Pancreas (tissue), 10 donors: Measurements from ENCODE around the gene MRPL20. TPM values are rescaled to one million over a fixed set of nuclear protein-coding genes. Genes with fewer than 3 reads are reported as not detected.

ENCODE experiments used
- ATAC-seq, 4 donors: fragments of 200-7000 bp; cut with Tn5 transposase; one replicate each; pipeline versions ENCODE4 v1.8.0 to v1.9.1; 2020; ENCODE audit warnings: mild to moderate bottlenecking in 4 of 4, moderate library complexity in 4 of 4
- DNase-seq, 6 donors: peaks; one replicate each; pipeline ENCODE4 v3.0.0-alpha.2; 2020
- FAIRE-seq: peaks from 2 replicates; lab custom pipeline; 2012; peaks lifted over from hg19 to GRCh38; lab: Jason Lieb, UNC
- H3K27ac ChIP-seq, 4 donors: fragments of 200-600 bp; sonication (generic); 1 replicate in 3 of 4; 2 replicates in 1 of 4; pipeline versions ENCODE4 v1.5.0 to v1.8.0; 2020
- H3K27me3 ChIP-seq, 4 donors: fragments of 200-600 bp; one replicate each; pipeline ENCODE4 v1.8.0; 2021
- H3K36me3 ChIP-seq, 3 donors: fragments of 200-600 bp; sonication (generic) in 1 of 3; one replicate each; pipeline versions ENCODE4 v1.5.0 to v1.8.0; 2020 to 2021
- H3K4me1 ChIP-seq, 3 donors: fragments of 200-600 bp; one replicate each; pipeline ENCODE4 v1.8.0; 2021
- H3K4me3 ChIP-seq, 4 donors: fragments of 200-600 bp; sonication (generic) in 2 of 4; one replicate each; pipeline versions ENCODE4 v1.5.0 to v1.8.0; 2020 to 2021
- H3K9me3 ChIP-seq, 4 donors: fragments of 200-600 bp; one replicate each; pipeline ENCODE4 v1.8.0; 2021
- CTCF ChIP-seq, 4 donors: fragments of 200-600 bp; sonication (generic) in 3 of 4; IDR thresholded peaks; one replicate each; pipeline versions ENCODE4 v1.5.0 to v1.8.0; 2021; ENCODE audit warnings: antibody characterized with exemption in 4 of 4
- WGBS, 2 donors: extraction: QIAGEN DNeasy Blood & Tissue Kit; methylation state at CpG; one replicate each; pipeline ENCODE4 v1.1.7; 2013; 5-methylcytosine and 5-hydroxymethylcytosine counted together
- intact Hi-C, 3 donors: fragments of 100-400 bp; cut with DNase I; formaldehyde crosslinking; loops; one replicate each; pipeline versions ENCODE4 v1.11.1 to v1.14.2; 2022
- polyA plus RNA-seq, 2 donors: library from polyadenylated mRNA; stranded (reverse); fragments of 200-250 nt; gene quantifications; one replicate each; pipeline ENCODE4 v1.2.3, GENCODE V29; 2013
- total RNA-seq, 6 donors: library from RNA; stranded (reverse); fragmentation: NEBNext Ultra II Directional in 4 of 6; extraction: Animal tissue kit (Norgen Biotek cat#: 25700) in 4 of 6; gene quantifications; one replicate each; pipeline versions ENCODE4 v1.2.1 to v1.2.4, GENCODE V29; 2021 to 2023
- donor health status: healthy with polysubstance abuse.
- donor health status: DM: no; HTN: no; CAD: no; lungs with moderate emphysema.
- donor health status: DM: no; HTN: no; CAD: no.
- donor health status: control.
- donor health status: control.
- donor health status: Bipolar disorder and iron deficiency.
- donor health status: DM: yes; HTN: yes; CAD: no.
- donor health status: DM: no; HTN: no; CAD: no.
- donor health status: DM: no; HTN: no; CAD: no.
- donor health status: DM: yes; HTN: yes; CAD: no.

Gene MRPL20
- total and polyA plus RNA-seq, 8 donors, result 42.1 to 121 (median 56.6) TPM

DNA sequence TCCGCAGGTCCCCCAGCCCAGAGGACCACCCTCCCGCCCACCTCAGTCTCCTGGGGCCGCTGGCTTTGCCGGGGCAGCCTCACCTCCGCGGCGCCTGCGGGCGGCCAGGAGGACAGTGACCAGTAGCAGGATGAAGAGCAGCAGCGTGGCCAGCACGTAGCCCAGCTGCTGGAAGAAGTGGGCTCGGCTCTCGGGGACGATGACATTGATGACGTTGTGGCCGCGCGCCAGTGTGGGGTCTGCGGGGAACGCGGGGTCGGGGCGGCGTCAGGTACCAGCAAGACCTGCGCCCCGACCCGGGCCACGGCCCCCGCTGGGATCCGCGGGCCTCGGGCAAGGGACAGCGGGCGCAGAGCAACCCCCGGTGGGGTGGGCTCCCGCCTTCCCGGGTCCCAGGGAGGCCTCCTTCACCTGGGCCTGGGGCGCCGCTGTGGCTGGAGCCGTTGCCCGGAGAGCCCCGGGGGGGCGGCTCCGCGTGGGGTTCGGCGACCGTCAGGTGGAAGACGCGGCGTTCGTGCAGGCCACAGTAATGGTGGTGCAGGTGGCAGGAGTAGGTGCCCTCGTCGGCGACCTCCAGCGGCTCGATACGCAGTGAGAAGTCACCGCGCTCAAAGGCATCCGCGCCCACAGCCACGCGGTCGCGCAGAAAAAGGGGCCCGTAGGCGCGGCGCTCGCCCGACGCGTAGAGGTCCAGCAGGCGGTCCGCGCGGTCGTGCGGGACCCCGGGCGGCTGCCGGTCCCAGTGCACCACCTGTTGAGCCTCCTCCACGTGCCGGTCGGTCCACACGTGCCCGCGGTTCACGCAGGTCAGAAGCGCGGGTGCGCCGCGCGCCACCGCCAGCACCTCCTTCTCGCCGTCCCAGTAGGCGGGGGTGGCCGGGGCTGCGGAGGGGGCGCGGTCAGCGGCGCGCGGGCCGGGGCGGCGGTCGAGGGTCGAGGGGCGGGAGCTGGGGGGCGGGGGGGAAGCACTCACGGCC, 52.5 kb downstream of the MRPL20 start:
- H3K4me3 ChIP-seq, result no peak overlapping the region
- FAIRE-seq (no peak), DNase-seq (peak in 4 of 6 donors; percentile 2 to 79 (median 28)), ATAC-seq (peak in 1 of 4 donors; percentile 2)
- no peaks in the 10 kb centered on the region for H3K9me3 ChIP-seq
- intact Hi-C loops, result no loop called here
- H3K36me3 ChIP-seq, result no peaks in the 10 kb centered on the region
- H3K27me3 ChIP-seq, result no peaks in the 10 kb centered on the region
- no peak overlapping the region for H3K27ac ChIP-seq
- 9 to 12% methylated on average over 90 to 116 of the region's 116 CpGs for WGBS, 2 donors
- no peak for TF ChIP-seq CTCF (IDR thresholded peaks at IDR 0.05)
- H3K4me1 ChIP-seq, result no peaks in the 10 kb centered on the region

DNA sequence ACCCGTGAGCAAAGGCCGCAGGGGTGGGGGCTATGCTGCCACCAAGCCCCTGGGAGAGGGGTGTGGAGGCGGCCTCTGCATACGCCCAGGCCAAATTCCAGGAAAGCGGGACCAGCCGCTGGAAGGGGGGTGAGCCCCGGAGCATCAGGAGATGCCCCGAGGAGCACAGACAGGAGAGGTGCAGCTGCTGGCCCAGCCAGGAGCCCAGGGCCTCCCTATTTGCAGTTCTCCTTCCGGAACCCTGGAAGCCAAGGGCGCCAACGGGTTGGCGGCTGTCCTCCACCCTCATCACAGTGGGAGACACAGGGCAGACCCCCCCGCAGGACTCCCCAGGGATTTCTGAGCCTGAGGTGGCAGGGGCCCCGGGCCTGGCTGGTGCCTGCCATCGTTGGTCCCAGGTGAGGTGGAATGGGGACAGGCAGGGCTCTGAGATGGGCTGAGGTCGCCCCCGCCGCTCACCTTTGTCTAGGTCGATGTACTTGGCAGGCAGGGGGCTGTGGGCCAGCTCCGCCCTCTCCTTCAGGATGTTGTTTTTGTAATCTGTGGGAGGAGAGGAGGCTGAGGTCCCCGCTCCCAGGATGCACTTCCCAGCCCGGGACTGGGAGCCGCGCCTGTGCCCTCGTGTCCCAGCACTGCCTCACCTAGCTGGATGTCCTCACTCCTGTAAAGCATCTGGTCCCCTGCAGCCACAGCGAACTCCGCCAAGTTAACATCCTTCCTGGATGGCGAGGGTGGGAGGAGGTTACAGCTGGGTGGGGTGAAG, 53.5 kb downstream of the MRPL20 start:
- no peak overlapping the region for H3K4me3 ChIP-seq
- DNase-seq (peak in 2 of 6 donors; percentile 45 to 81), ATAC-seq (no peak), FAIRE-seq (no peak)
- 10 to 15% methylated on average over 24 to 28 of the region's 28 CpGs for WGBS, 2 donors
- H3K27me3 ChIP-seq, result no peaks in the 10 kb centered on the region
- H3K9me3 ChIP-seq, result no peaks in the 10 kb centered on the region
- H3K36me3 ChIP-seq, result no peaks in the 10 kb centered on the region
- no peak for TF ChIP-seq CTCF (IDR thresholded peaks at IDR 0.05)
- intact Hi-C loops, result no loop called here
- no peak overlapping the region for H3K27ac ChIP-seq
- no peaks in the 10 kb centered on the region for H3K4me1 ChIP-seq

DNA sequence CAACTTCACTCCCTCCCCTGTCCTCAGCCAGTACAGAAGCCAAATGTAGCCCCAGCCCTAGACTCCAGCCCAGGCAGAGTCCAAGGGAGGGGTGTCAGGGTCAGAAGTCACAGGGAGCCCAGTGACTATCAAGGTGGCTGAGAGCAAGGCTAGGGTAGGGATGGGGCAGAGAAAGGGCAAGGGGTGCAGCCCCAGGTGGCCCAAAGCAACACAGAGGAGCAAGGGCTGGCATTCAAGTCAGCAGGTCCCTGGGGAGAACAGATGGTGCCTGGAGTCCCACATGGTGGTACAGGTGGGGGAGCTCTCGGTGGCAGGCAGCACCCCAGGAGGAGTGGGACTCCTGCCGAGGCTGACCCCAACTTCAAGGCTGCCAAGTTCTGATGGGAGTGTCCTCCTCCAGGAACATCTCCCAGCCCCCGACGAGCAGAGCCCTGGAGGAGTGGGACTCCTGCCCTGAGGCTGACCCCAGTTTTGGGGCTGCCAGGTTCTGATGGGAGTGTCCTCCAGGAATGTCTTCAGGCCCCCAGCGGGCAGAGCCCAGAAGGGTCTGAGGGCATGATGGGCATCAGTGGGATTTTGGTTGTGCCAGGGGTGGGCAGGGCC, 54.2 kb downstream of the MRPL20 start:
- FAIRE-seq (no peak), ATAC-seq (no peak), DNase-seq (peak in 1 of 6 donors; percentile 38)
- no peak overlapping the region for H3K27ac ChIP-seq
- H3K9me3 ChIP-seq, result no peaks in the 10 kb centered on the region
- H3K4me1 ChIP-seq, result no peaks in the 10 kb centered on the region
- no peak for TF ChIP-seq CTCF (IDR thresholded peaks at IDR 0.05)
- WGBS, 2 donors, result 14 to 15% methylated on average over 4 to 5 of the region's 5 CpGs
- no peak overlapping the region for H3K4me3 ChIP-seq
- no peaks in the 10 kb centered on the region for H3K27me3 ChIP-seq
- intact Hi-C loops, result no loop called here
- no peaks in the 10 kb centered on the region for H3K36me3 ChIP-seq

Other genes starting within 250 kb of the MRPL20 start
- gene TTLL10, start 233.4 kb downstream of the MRPL20 start, total RNA-seq, result under 1 TPM in 5 of 6 donors, not detected in 1; 0.20 to 0.51 (median 0.38) TPM
- gene TTLL10, start 233.4 kb downstream of the MRPL20 start, polyA plus RNA-seq, result 1 to 10 TPM; 1.0 to 1.6 TPM
- gene TNFRSF18, start 200.7 kb downstream of the MRPL20 start, total RNA-seq, result under 1 TPM in 3 of 6 donors, not detected in 3; 0.32 to 0.34 (median 0.34) TPM
- gene TNFRSF18, start 200.7 kb downstream of the MRPL20 start, polyA plus RNA-seq, result 1 to 10 TPM; 1.1 to 1.2 TPM
- 1 to 10 TPM in 3 of 6 donors, under 1 TPM in 3; 0.26 to 1.6 (median 0.86) TPM for gene TNFRSF4, start 193.1 kb downstream of the MRPL20 start, total RNA-seq
- 1 to 10 TPM; 2.8 to 5.0 TPM for gene TNFRSF4, start 193.1 kb downstream of the MRPL20 start, polyA plus RNA-seq
- 10 to 100 TPM; 68.3 to 99.4 (median 74.2) TPM for gene SDF4, start 175.3 kb downstream of the MRPL20 start, total RNA-seq
- gene SDF4, start 175.3 kb downstream of the MRPL20 start, polyA plus RNA-seq, result 10 to 100 TPM; 74.0 to 96.6 TPM
- gene B3GALT6, start 175.1 kb downstream of the MRPL20 start, total RNA-seq, result 10 to 100 TPM in 3 of 6 donors, 1 to 10 TPM in 3; 6.2 to 13.4 (median 9.0) TPM
- gene B3GALT6, start 175.1 kb downstream of the MRPL20 start, polyA plus RNA-seq, result 1 to 10 TPM; 8.7 to 8.9 TPM
- 1 to 10 TPM in 3 of 6 donors, under 1 TPM in 3; 0.43 to 1.7 (median 0.93) TPM for gene C1QTNF12, start 160.6 kb downstream of the MRPL20 start, total RNA-seq
- gene C1QTNF12, start 160.6 kb downstream of the MRPL20 start, polyA plus RNA-seq, result 1 to 10 TPM; 2.5 to 4.8 TPM
- 10 to 100 TPM; 20.8 to 30.4 (median 22.3) TPM for gene UBE2J2, start 133.4 kb downstream of the MRPL20 start, total RNA-seq
- 10 to 100 TPM; 34.1 to 44.5 TPM for gene UBE2J2, start 133.4 kb downstream of the MRPL20 start, polyA plus RNA-seq
- 1 to 10 TPM in 5 of 6 donors, under 1 TPM in 1; 0.66 to 6.1 (median 1.6) TPM for gene SCNN1D, start 126.9 kb downstream of the MRPL20 start, total RNA-seq
- 10 to 100 TPM; 20.6 to 22.0 TPM for gene SCNN1D, start 126.9 kb downstream of the MRPL20 start, polyA plus RNA-seq
- gene ACAP3, start 99.4 kb downstream of the MRPL20 start, total RNA-seq, result 10 to 100 TPM; 15.2 to 31.4 (median 18.7) TPM
- 100 to 1,000 TPM in 1 of 2 donors, 10 to 100 TPM in 1; 76.0 to 133 TPM for gene ACAP3, start 99.4 kb downstream of the MRPL20 start, polyA plus RNA-seq
- 10 to 100 TPM in 2 of 6 donors, 1 to 10 TPM in 4; 7.5 to 11.3 (median 9.7) TPM for gene PUSL1, start 98.7 kb downstream of the MRPL20 start, total RNA-seq
- 10 to 100 TPM; 14.6 to 23.2 TPM for gene PUSL1, start 98.7 kb downstream of the MRPL20 start, polyA plus RNA-seq
- gene INTS11, start 82.6 kb downstream of the MRPL20 start, total RNA-seq, result 10 to 100 TPM; 33.4 to 60.5 (median 56.8) TPM
- gene INTS11, start 82.6 kb downstream of the MRPL20 start, polyA plus RNA-seq, result 100 to 1,000 TPM; 268 to 311 TPM
- gene CPTP, start 82.5 kb downstream of the MRPL20 start, total RNA-seq, result 10 to 100 TPM in 5 of 6 donors, 1 to 10 TPM in 1; 8.0 to 14.8 (median 10.7) TPM
- gene CPTP, start 82.5 kb downstream of the MRPL20 start, polyA plus RNA-seq, result 10 to 100 TPM; 11.3 to 22.0 TPM
- gene TAS1R3, start 76.0 kb downstream of the MRPL20 start, total RNA-seq, result under 1 TPM; 0.04 to 0.41 (median 0.08) TPM
- under 1 TPM; 0.21 to 0.34 TPM for gene TAS1R3, start 76.0 kb downstream of the MRPL20 start, polyA plus RNA-seq
- gene DVL1, start 57.9 kb downstream of the MRPL20 start, total RNA-seq, result 10 to 100 TPM; 30.6 to 54.0 (median 48.3) TPM
- gene DVL1, start 57.9 kb downstream of the MRPL20 start, polyA plus RNA-seq, result 100 to 1,000 TPM in 1 of 2 donors, 10 to 100 TPM in 1; 80.5 to 103 TPM
- 10 to 100 TPM in 3 of 6 donors, 1 to 10 TPM in 3; 1.6 to 35.8 (median 7.6) TPM for gene MXRA8, start 48.7 kb downstream of the MRPL20 start, total RNA-seq
- 10 to 100 TPM; 16.8 to 17.6 TPM for gene MXRA8, start 48.7 kb downstream of the MRPL20 start, polyA plus RNA-seq
- gene AURKAIP1, start 32.1 kb downstream of the MRPL20 start, total RNA-seq, result 10 to 100 TPM; 52.8 to 83.8 (median 57.7) TPM
- 100 to 1,000 TPM; 150 to 161 TPM for gene AURKAIP1, start 32.1 kb downstream of the MRPL20 start, polyA plus RNA-seq
- 100 to 1,000 TPM in 1 of 6 donors, 10 to 100 TPM in 5; 49.2 to 124 (median 77.1) TPM for gene CCNL2, start 8.0 kb downstream of the MRPL20 start, total RNA-seq
- 100 to 1,000 TPM; 270 to 409 TPM for gene CCNL2, start 8.0 kb downstream of the MRPL20 start, polyA plus RNA-seq
- 10 to 100 TPM in 3 of 6 donors, 1 to 10 TPM in 3; 2.3 to 16.1 (median 10.7) TPM for gene ANKRD65, start 14.0 kb upstream of the MRPL20 start, total RNA-seq
- gene ANKRD65, start 14.0 kb upstream of the MRPL20 start, polyA plus RNA-seq, result 10 to 100 TPM; 22.1 to 41.8 TPM
- gene VWA1, start 28.4 kb upstream of the MRPL20 start, total RNA-seq, result 100 to 1,000 TPM in 2 of 6 donors, 10 to 100 TPM in 4; 25.4 to 138 (median 52.9) TPM
- 10 to 100 TPM; 53.3 to 58.7 TPM for gene VWA1, start 28.4 kb upstream of the MRPL20 start, polyA plus RNA-seq
- 1 to 10 TPM; 2.4 to 9.5 (median 5.8) TPM for gene ATAD3C, start 42.4 kb upstream of the MRPL20 start, total RNA-seq
- 10 to 100 TPM; 11.4 to 22.0 TPM for gene ATAD3C, start 42.4 kb upstream of the MRPL20 start, polyA plus RNA-seq
- gene ATAD3B, start 64.5 kb upstream of the MRPL20 start, total RNA-seq, result 10 to 100 TPM in 4 of 6 donors, 1 to 10 TPM in 2; 4.4 to 14.1 (median 11.5) TPM
- 10 to 100 TPM; 57.2 to 78.9 TPM for gene ATAD3B, start 64.5 kb upstream of the MRPL20 start, polyA plus RNA-seq
- gene ATAD3A, start 104.9 kb upstream of the MRPL20 start, total RNA-seq, result 10 to 100 TPM in 5 of 6 donors, 1 to 10 TPM in 1; 8.0 to 18.0 (median 14.8) TPM
- gene ATAD3A, start 104.9 kb upstream of the MRPL20 start, polyA plus RNA-seq, result 10 to 100 TPM; 22.5 to 33.8 TPM
- gene TMEM240, start 133.3 kb upstream of the MRPL20 start, total RNA-seq, result 1 to 10 TPM in 1 of 6 donors, under 1 TPM in 4, not detected in 1; 0.22 to 1.0 (median 0.49) TPM
- gene TMEM240, start 133.3 kb upstream of the MRPL20 start, polyA plus RNA-seq, result 1 to 10 TPM; 2.5 to 3.6 TPM
- gene SSU72, start 167.6 kb upstream of the MRPL20 start, total RNA-seq, result 10 to 100 TPM; 49.2 to 63.2 (median 54.4) TPM
- 10 to 100 TPM; 57.9 to 74.3 TPM for gene SSU72, start 167.6 kb upstream of the MRPL20 start, polyA plus RNA-seq
- 1 to 10 TPM in 2 of 6 donors, under 1 TPM in 4; 0.28 to 2.4 (median 0.71) TPM for gene FNDC10, start 192.8 kb upstream of the MRPL20 start, total RNA-seq
- gene FNDC10, start 192.8 kb upstream of the MRPL20 start, polyA plus RNA-seq, result 1 to 10 TPM; 1.6 to 2.3 TPM
- gene MIB2, start 208.2 kb upstream of the MRPL20 start, total RNA-seq, result 10 to 100 TPM; 27.4 to 60.8 (median 32.4) TPM
- gene MIB2, start 208.2 kb upstream of the MRPL20 start, polyA plus RNA-seq, result 100 to 1,000 TPM; 140 to 253 TPM
- gene MMP23B, start 224.9 kb upstream of the MRPL20 start, total RNA-seq, result 1 to 10 TPM in 3 of 6 donors, under 1 TPM in 3; 0.46 to 6.9 (median 1.6) TPM
- gene MMP23B, start 224.9 kb upstream of the MRPL20 start, polyA plus RNA-seq, result 10 to 100 TPM in 1 of 2 donors, 1 to 10 TPM in 1; 1.1 to 12.3 TPM